A673 (cell line): Measurements from ENCODE around the gene CPNE1. TPM values are rescaled to one million over a fixed set of nuclear protein-coding genes. Genes with fewer than 3 reads are reported as not detected.

Source experiments
- BruUV-seq: library from RNA; stranded (reverse); fragments of 400-500 nt; replicated peaks from 2 replicates; lab custom pipeline; 2021; lab: Mats Ljungman, UMichigan
- CTCF ChIA-PET: fragments of 300-600 bp; sonication (Branson Sonifier 250); formaldehyde crosslinking; loops from one replicate; lab custom pipeline; 2022; ENCODE audit warnings: antibody characterized with exemption; lab: Charles Lee
- POLR2A ChIA-PET: fragments of 300-600 bp; sonication (Branson Sonifier 250); formaldehyde crosslinking; loops from one replicate; lab custom pipeline; 2022; ENCODE audit warnings: antibody characterized with exemption; ENCODE audit not compliant: low non-redundant PET; lab: Charles Lee
- DNase-seq: peaks from one replicate; pipeline ENCODE4 v3.0.0-alpha.2; 2015; ENCODE audit warnings: low spot score
- H3K27ac ChIP-seq: fragments of 200-600 bp; sonication (generic); 2 replicates; pipeline ENCODE4 v1.5.1; 2016; ENCODE audit warnings: mixed run types, low read depth, mild to moderate bottlenecking, mixed read lengths, antibody characterized with exemption, low read length; ENCODE audit not compliant: poor library complexity, severe bottlenecking
- H3K27me3 ChIP-seq: fragments of 200-600 bp; sonication (generic); replicated peaks from 2 replicates; pipeline ENCODE4 v1.6.1; 2017; ENCODE audit warnings: mixed run types, low read depth, mild to moderate bottlenecking, mixed read lengths, antibody characterized with exemption, low read length; ENCODE audit not compliant: insufficient read depth, poor library complexity
- H3K36me3 ChIP-seq: fragments of 200-600 bp; sonication (generic); 2 replicates; pipeline ENCODE4 v1.6.1; 2016; ENCODE audit warnings: mixed run types, mild to moderate bottlenecking, mixed read lengths, antibody characterized with exemption, low read length; ENCODE audit not compliant: insufficient read depth, poor library complexity, severe bottlenecking
- H3K4me1 ChIP-seq: fragments of 200-600 bp; sonication (generic); 2 replicates; pipeline ENCODE4 v1.6.1; 2017; ENCODE audit warnings: mixed run types, mild to moderate bottlenecking, mixed read lengths, antibody characterized with exemption, low read length; ENCODE audit not compliant: insufficient read depth, poor library complexity, severe bottlenecking
- H3K4me3 ChIP-seq: fragments of 200-600 bp; sonication (generic); 2 replicates; pipeline ENCODE4 v1.5.1; 2016; ENCODE audit warnings: low read depth, mixed run types, mild to moderate bottlenecking, mixed read lengths, low read length; ENCODE audit not compliant: poor library complexity, severe bottlenecking
- H3K9me3 ChIP-seq: fragments of 200-600 bp; sonication (generic); 2 replicates; pipeline ENCODE4 v1.6.1; 2016; ENCODE audit warnings: mixed run types, low read depth, mild to moderate bottlenecking, mixed read lengths, antibody characterized with exemption, low read length; ENCODE audit not compliant: poor library complexity, severe bottlenecking
- EZH2 ChIP-seq: fragments of 200-600 bp; sonication (generic); IDR thresholded peaks from 2 replicates; pipeline ENCODE4 v1.6.1; 2017; ENCODE audit warnings: borderline replicate concordance, low read depth, mild to moderate bottlenecking, mixed read lengths, antibody characterized with exemption, low read length; ENCODE audit not compliant: poor library complexity, severe bottlenecking
- intact Hi-C: fragments of 100-400 bp; cut with micrococcal nuclease; formaldehyde crosslinking; loops from one replicate; pipeline ENCODE4 v1.10.0; 2022; ENCODE audit not compliant: unreplicated experiment
- total RNA-seq: library from RNA; stranded (reverse); gene quantifications from 2 replicates; pipeline ENCODE4 v1.2.3, GENCODE V29; 2021
- TF ChIP-seq, protein P1 (sequence below): fragments of 300-800, 200-600 bp; sonication (generic); conservative IDR thresholded peaks from 2 replicates; pipeline ENCODE4 v1.5.1; 2017; ENCODE audit warnings: low read depth, mild to moderate bottlenecking, antibody characterized with exemption, low read length, moderate library complexity, mixed read lengths

Gene CPNE1
- total RNA-seq, 1 experiment from 2014 or later, result 273 TPM

DNA sequence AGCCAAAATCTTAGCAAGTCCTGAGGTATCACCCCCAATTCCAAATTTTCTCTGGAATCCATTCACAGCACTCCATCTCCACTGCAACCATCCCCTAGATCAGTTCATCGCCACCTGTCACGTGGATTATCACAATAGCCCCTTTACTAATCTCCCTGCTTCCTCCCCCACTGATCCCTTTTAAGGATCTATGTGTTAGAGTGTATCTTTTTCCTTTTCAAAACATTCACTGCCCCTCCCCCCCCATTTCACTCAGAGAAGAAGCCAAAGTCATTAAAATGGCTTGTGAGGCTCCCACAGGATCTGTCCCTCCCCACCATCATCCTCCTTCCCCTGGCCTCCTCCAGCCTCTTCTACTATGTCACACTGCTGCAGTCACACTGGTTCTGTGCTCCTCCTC is 67.5 kb downstream of the CPNE1 start:
- intact Hi-C loops, result no loop called here
- H3K4me1 ChIP-seq, result peaks cover 11% of the 10 kb centered on the region
- no peak overlapping the region for H3K27ac ChIP-seq
- BruUV-seq, result no TSS peak
- CTCF ChIA-PET, result no interaction called here
- H3K36me3 ChIP-seq, result no peaks in the 10 kb centered on the region
- peaks cover 3% of the 10 kb centered on the region for H3K27me3 ChIP-seq
- no peak overlapping the region for H3K4me3 ChIP-seq
- TF ChIP-seq, protein P1, sequence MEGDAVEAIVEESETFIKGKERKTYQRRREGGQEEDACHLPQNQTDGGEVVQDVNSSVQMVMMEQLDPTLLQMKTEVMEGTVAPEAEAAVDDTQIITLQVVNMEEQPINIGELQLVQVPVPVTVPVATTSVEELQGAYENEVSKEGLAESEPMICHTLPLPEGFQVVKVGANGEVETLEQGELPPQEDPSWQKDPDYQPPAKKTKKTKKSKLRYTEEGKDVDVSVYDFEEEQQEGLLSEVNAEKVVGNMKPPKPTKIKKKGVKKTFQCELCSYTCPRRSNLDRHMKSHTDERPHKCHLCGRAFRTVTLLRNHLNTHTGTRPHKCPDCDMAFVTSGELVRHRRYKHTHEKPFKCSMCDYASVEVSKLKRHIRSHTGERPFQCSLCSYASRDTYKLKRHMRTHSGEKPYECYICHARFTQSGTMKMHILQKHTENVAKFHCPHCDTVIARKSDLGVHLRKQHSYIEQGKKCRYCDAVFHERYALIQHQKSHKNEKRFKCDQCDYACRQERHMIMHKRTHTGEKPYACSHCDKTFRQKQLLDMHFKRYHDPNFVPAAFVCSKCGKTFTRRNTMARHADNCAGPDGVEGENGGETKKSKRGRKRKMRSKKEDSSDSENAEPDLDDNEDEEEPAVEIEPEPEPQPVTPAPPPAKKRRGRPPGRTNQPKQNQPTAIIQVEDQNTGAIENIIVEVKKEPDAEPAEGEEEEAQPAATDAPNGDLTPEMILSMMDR, result no peak
- TF ChIP-seq EZH2, result no peak
- DNase-seq, result no peak
- POLR2A ChIA-PET, result no interaction called here
- no peaks in the 10 kb centered on the region for H3K9me3 ChIP-seq

DNA sequence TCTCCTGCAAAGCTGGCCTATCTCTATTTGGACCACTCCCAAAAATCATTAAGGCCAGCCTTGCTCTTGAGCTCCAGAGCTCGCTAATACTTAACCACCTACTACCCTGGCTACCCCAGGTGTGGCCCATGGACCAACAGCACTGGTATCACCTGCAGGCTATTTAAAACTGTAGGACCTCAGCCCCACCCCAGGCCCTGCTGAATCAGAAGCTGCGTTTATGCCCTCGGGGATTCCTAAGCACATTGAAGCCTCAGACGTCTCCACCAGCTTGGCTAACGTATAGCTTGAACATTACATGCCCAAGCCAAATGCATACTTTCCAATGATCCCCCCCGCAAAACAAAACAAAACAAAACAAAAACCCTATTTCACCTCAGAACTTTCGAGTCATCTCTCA is 68.8 kb downstream of the CPNE1 start:
- H3K9me3 ChIP-seq, result no peaks in the 10 kb centered on the region
- no TSS peak for BruUV-seq
- CTCF ChIA-PET, result interaction anchor here (0.6 kb wide), 1 partner anchor 104 kb away, joined by 3 read pairs; no protein-coding TSS in a partner anchor
- H3K27ac ChIP-seq, result no peak overlapping the region
- intact Hi-C loops, result no loop called here
- DNase-seq, result no peak
- POLR2A ChIA-PET, result no interaction called here
- H3K4me3 ChIP-seq, result no peak overlapping the region
- H3K27me3 ChIP-seq, result no peaks in the 10 kb centered on the region
- H3K4me1 ChIP-seq, result peaks cover 4% of the 10 kb centered on the region
- TF ChIP-seq EZH2, result no peak
- TF ChIP-seq, protein P1, result no peak
- no peaks in the 10 kb centered on the region for H3K36me3 ChIP-seq

DNA sequence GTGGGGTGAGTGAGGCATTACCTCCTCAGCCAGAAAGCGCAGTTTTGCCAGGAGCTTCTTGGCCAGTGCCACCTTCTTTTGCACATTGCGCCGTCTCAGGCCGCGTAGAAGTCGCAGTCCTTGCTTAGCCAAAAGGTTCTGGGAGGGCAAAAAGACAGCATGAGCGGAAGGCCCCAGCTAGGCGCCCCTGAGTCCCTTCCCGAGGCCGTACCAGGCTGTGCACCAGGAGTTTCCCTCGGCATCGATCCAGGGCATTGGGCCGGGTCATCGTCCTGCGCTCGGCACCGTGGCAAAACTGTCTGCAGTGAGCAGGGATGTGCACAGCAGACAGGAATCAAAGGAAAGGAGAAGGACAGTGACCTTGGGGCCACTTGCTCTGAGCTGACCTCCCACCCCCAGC is 69.2 kb downstream of the CPNE1 start:
- Histone ChIP-seq H3K4me3 (no peak overlapping the region), H3K4me1 (no peaks in the 10 kb centered on the region), H3K9me3 (no peaks in the 10 kb centered on the region), H3K27me3 (no peaks in the 10 kb centered on the region), H3K36me3 (no peaks in the 10 kb centered on the region), H3K27ac (no peak overlapping the region)
- TF ChIP-seq, protein P1, result no peak
- no peak for TF ChIP-seq EZH2
- ChIA-PET POLR2A (no interaction called here), CTCF (interaction anchor here (0.6 kb wide), 1 partner anchor 104 kb away, joined by 3 read pairs; no protein-coding TSS in a partner anchor)
- BruUV-seq, result no TSS peak
- intact Hi-C loops, result no loop called here
- no peak for DNase-seq
